ENCODE data around the gene GUCA2A. TPM values are rescaled to one million over a fixed set of nuclear protein-coding genes. Genes with fewer than 3 reads are reported as not detected.

The GUCA2A gene, protein sequence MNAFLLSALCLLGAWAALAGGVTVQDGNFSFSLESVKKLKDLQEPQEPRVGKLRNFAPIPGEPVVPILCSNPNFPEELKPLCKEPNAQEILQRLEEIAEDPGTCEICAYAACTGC
- total RNA-seq: not detected in 2 replicates

DNA sequence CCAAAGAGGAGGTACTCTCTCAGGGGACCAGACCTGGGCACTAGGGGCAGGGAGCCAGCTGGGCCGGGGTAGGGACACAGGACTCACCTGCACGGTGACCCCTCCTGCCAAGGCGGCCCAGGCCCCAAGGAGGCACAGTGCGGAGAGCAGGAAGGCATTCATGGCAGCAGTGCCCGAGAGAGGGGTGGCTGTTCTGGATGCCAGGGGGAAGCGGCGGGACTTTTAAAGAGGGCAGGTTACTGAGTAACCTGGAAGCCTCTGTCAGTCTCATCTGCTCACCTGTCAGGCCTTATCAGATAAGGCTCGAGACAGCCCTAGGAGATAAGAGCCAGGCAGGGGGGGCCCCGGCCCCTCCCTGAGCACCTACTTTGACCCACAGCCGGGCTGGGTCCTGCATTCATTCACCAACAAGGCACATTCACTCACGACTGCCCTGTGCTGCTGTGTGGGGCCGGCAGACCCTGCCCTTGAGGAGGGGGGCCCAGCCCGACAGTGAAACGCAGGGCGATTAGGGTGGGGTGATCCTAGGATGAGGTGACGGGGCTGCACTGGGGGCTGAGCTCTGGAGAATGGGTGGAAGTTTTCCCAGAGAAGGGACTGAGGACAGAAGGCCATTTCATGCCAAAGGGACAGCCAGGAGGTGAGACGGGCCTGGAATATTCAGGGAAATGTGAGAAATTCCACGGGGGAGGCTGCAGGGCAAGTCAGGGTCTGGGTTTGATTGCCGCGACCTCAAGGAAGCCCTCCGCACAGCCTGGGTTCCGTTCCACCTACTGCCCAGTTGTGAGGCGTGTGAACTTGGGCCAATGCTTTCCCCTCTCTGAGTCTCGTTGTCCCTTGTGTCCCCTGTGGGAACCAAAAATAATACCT, at the start of gene GUCA2A:
Gene GUCA2A, minus strand, starts transcription at position 195 of the 870 bp plus-strand sequence. Its CDS starts 33 bp downstream, at position 162.

DNA sequence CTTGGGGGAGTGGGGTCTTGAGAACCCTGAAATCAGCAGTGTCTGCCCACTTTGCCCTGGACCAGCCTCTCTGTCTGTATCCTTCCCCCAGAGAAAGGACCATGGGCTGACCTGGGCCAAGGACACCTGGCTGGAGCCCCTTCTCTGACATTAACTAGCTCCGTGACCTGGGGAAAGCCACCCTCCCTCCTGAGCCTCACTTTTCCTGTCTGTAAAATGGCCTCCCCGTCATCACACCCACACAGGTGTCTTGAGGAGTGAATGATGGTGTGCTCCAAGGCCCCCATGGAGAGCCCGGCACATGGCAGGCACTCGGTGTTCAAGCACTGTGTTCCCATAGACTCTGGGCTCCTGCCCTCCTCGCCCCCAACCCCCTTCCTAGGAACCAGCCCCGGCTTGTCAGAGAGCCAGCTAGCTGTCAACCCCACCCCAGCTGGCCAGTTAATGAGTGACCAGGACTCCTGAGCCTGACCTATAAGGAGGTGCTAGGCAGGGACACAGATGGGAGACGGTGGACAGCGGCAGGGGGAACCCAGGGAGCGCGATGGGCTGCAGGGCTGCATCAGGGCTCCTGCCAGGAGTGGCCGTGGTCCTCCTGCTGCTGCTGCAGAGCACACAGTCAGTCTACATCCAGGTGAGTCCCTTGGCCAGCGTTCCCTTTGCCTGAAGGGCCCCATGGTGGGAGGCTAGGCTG, 11.5 kb downstream of the GUCA2A start, which contains the start of gene GUCA2B:
Gene GUCA2B, plus strand, starts transcription at position 504 of the 694 bp plus-strand sequence. Its CDS starts 41 bp downstream, at position 545.

Other genes starting within 250 kb of the GUCA2A start
- 0.39 and 0.43 TPM in 2 replicates for gene HIVEP3, start 245.8 kb downstream of the GUCA2A start, total RNA-seq
- not detected in 2 replicates for gene GUCA2B, start 11.3 kb downstream of the GUCA2A start, total RNA-seq
- gene FOXJ3, start 170.5 kb upstream of the GUCA2A start, total RNA-seq: 34.5 and 38.8 TPM in 2 replicates
- under 0.01 TPM in 1 of 2 replicates, not detected in the other for gene RIMKLA, start 216.0 kb upstream of the GUCA2A start, total RNA-seq

Data from placental epithelial cell (primary cell).